Measurements from ENCODE around the gene DCAKD.

The DCAKD gene

DNA sequence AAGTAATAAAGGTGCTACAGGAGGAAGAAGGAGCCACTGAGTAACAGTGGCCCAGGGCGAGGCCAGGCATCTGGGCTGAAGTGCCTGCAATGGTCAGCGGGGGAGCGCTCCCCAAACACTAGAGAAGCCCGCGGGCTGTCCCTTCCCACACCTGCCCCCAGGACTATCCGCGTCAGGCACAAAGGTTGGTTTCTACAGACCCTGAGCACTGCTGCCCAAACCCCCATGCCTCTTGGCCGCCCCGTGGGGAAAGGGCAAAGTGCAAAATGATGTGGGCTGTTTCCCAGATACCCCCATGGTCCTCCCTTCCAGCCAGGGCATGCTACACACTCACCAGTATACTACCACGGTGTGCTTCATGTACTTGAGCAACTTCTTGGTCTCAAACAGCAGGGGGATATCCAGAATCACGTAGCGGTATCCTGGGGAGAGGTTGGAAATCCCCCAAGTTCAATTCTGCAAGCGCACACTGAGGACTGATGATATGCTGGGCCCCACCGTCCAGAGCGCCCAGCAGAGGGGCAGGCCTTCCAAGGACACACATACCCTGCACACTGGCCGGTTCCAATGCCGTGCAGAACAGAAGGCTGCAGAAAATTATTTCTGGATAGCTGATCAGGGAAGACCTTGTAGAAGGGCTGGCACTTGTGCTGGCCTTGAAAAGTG is 21.5 kb downstream of the DCAKD start:
- TF ChIP-seq BACH2 (CRISPR knock-in tag; IDR thresholded peaks at IDR 0.05; ENCODE audit: borderline replicate concordance) (no peak), PATZ1 (CRISPR knock-in tag; IDR thresholded peaks at IDR 0.05; ENCODE audit: borderline replicate concordance) (no peak), ZC3H10 (CRISPR knock-in tag; IDR thresholded peaks at IDR 0.05) (no peak), SNAI2 (CRISPR knock-in tag; IDR thresholded peaks at IDR 0.05) (no peak), ISL1 (CRISPR knock-in tag; IDR thresholded peaks at IDR 0.05) (no peak), ZFP30 (CRISPR knock-in tag; IDR thresholded peaks at IDR 0.05) (no peak), ZNF565 (CRISPR knock-in tag; conservative IDR thresholded peaks at IDR 0.05; ENCODE audit: low read depth) (no peak), RARB (CRISPR knock-in tag; IDR thresholded peaks at IDR 0.05) (no peak), ESRRG (CRISPR knock-in tag; IDR thresholded peaks at IDR 0.05) (no peak), OSR1 (CRISPR knock-in tag; IDR thresholded peaks at IDR 0.05) (no peak), TCF4 (CRISPR knock-in tag; IDR thresholded peaks at IDR 0.05; ENCODE audit: borderline replicate concordance) (no peak), CSDC2 (CRISPR knock-in tag; IDR thresholded peaks at IDR 0.05) (no peak)
- TF ChIP-seq, protein P1, sequence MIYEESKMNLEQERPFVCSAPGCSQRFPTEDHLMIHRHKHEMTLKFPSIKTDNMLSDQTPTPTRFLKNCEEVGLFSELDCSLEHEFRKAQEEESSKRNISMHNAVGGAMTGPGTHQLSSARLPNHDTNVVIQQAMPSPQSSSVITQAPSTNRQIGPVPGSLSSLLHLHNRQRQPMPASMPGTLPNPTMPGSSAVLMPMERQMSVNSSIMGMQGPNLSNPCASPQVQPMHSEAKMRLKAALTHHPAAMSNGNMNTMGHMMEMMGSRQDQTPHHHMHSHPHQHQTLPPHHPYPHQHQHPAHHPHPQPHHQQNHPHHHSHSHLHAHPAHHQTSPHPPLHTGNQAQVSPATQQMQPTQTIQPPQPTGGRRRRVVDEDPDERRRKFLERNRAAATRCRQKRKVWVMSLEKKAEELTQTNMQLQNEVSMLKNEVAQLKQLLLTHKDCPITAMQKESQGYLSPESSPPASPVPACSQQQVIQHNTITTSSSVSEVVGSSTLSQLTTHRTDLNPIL (CRISPR knock-in tag; IDR thresholded peaks at IDR 0.05; ENCODE audit: low read depth) = no peak
- TF ChIP-seq, protein P2, sequence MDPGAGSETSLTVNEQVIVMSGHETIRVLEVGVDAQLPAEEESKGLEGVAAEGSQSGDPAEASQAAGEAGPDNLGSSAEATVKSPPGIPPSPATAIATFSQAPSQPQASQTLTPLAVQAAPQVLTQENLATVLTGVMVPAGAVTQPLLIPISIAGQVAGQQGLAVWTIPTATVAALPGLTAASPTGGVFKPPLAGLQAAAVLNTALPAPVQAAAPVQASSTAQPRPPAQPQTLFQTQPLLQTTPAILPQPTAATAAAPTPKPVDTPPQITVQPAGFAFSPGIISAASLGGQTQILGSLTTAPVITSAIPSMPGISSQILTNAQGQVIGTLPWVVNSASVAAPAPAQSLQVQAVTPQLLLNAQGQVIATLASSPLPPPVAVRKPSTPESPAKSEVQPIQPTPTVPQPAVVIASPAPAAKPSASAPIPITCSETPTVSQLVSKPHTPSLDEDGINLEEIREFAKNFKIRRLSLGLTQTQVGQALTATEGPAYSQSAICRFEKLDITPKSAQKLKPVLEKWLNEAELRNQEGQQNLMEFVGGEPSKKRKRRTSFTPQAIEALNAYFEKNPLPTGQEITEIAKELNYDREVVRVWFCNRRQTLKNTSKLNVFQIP (CRISPR knock-in tag; IDR thresholded peaks at IDR 0.05; ENCODE audit: borderline replicate concordance, low read depth) = no peak
- TF ChIP-seq, protein P3, sequence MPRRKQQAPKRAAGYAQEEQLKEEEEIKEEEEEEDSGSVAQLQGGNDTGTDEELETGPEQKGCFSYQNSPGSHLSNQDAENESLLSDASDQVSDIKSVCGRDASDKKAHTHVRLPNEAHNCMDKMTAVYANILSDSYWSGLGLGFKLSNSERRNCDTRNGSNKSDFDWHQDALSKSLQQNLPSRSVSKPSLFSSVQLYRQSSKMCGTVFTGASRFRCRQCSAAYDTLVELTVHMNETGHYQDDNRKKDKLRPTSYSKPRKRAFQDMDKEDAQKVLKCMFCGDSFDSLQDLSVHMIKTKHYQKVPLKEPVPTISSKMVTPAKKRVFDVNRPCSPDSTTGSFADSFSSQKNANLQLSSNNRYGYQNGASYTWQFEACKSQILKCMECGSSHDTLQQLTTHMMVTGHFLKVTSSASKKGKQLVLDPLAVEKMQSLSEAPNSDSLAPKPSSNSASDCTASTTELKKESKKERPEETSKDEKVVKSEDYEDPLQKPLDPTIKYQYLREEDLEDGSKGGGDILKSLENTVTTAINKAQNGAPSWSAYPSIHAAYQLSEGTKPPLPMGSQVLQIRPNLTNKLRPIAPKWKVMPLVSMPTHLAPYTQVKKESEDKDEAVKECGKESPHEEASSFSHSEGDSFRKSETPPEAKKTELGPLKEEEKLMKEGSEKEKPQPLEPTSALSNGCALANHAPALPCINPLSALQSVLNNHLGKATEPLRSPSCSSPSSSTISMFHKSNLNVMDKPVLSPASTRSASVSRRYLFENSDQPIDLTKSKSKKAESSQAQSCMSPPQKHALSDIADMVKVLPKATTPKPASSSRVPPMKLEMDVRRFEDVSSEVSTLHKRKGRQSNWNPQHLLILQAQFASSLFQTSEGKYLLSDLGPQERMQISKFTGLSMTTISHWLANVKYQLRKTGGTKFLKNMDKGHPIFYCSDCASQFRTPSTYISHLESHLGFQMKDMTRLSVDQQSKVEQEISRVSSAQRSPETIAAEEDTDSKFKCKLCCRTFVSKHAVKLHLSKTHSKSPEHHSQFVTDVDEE (CRISPR knock-in tag; IDR thresholded peaks at IDR 0.05) = no peak
- no peak for ATAC-seq

DNA sequence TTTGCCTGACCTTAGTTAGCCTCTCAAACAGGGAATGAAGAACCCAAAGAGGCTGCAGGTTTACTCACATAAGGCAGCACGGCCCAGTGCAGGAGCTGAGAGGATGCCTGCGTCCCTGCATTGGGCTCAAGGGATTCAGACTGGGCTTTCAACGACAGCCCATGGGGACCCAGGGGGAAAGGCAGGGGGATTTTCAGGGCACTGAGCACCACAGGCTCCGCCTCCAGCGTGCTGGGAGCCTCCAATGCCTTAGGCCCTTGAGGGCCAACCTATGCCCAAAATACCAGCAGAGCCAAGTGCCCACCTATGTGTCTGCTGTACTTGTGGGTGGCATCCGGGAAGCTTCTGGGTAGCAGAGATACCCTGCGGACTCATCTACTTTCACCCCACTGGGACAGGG is 22.3 kb downstream of the DCAKD start:
- TF ChIP-seq ZNF565 (CRISPR knock-in tag; conservative IDR thresholded peaks at IDR 0.05; ENCODE audit: low read depth) = no peak
- no peak for TF ChIP-seq PPARA (CRISPR knock-in tag; IDR thresholded peaks at IDR 0.05; ENCODE audit: borderline replicate concordance)
- no peak for TF ChIP-seq ZFP30 (CRISPR knock-in tag; IDR thresholded peaks at IDR 0.05)
- no peak for TF ChIP-seq PATZ1 (CRISPR knock-in tag; IDR thresholded peaks at IDR 0.05; ENCODE audit: borderline replicate concordance)
- no peak for TF ChIP-seq ZC3H10 (CRISPR knock-in tag; IDR thresholded peaks at IDR 0.05)
- no peak for TF ChIP-seq OSR1 (CRISPR knock-in tag; IDR thresholded peaks at IDR 0.05)
- no peak for TF ChIP-seq ESRRG (CRISPR knock-in tag; IDR thresholded peaks at IDR 0.05)
- TF ChIP-seq ISL1 (CRISPR knock-in tag; IDR thresholded peaks at IDR 0.05) = no peak
- no peak for TF ChIP-seq CSDC2 (CRISPR knock-in tag; IDR thresholded peaks at IDR 0.05)
- TF ChIP-seq, protein P3 (CRISPR knock-in tag; IDR thresholded peaks at IDR 0.05) = no peak
- TF ChIP-seq ZNF70 (CRISPR knock-in tag; IDR thresholded peaks at IDR 0.05) = no peak
- no peak for TF ChIP-seq ZNF8 (CRISPR knock-in tag; IDR thresholded peaks at IDR 0.05)
- ATAC-seq = no peak

All from SK-N-SH treated with all-trans-retinoic acid at 6 μM for 48 hours (cell line).